GM21786 (cell line): ENCODE results near the gene PTCD2.
"Not testable (repeated sequence)": the region's sequence is repeated elsewhere in the genome, so short reads cannot be mapped to it uniquely, and the experiment has no call there.

Source experiments
- ATAC-seq: cut with Tn5 transposase; IDR thresholded peaks from one replicate; pipeline ENCODE4 v1.9.1; 2021; ENCODE audit not compliant: unreplicated experiment

The PTCD2 gene

GRCh38 chr5:72378639-72379289, 58.6 kb downstream of the PTCD2 start:
- ATAC-seq: no peak

- ATAC-seq: no peak
Measured at GRCh38 chr5:72379936-72380335, 59.8 kb downstream of the PTCD2 start.

- ATAC-seq: peak; percentile 80
Measured at GRCh38 chr5:72380492-72381274, 60.5 kb downstream of the PTCD2 start.

GRCh38 chr5:72383280-72383679, 63.1 kb downstream of the PTCD2 start:
- ATAC-seq: no peak

GRCh38 chr5:72383726-72384125, 63.6 kb downstream of the PTCD2 start:
- ATAC-seq: no peak

- ATAC-seq: no peak
Measured at GRCh38 chr5:72386639-72387038, 66.5 kb downstream of the PTCD2 start.

GRCh38 chr5:72387985-72388384, 67.8 kb downstream of the PTCD2 start:
- ATAC-seq: no peak

- no peak for ATAC-seq
Measured at GRCh38 chr5:72388646-72389045, 68.5 kb downstream of the PTCD2 start.

- ATAC-seq: no peak
Measured at GRCh38 chr5:72390836-72391235, 70.7 kb downstream of the PTCD2 start.

- ATAC-seq: no peak
Measured at GRCh38 chr5:72392326-72392733, 72.2 kb downstream of the PTCD2 start.

- no peak for ATAC-seq
Measured at GRCh38 chr5:72393052-72393451, 72.9 kb downstream of the PTCD2 start.

- no peak for ATAC-seq
Measured at GRCh38 chr5:72394688-72395087, 74.5 kb downstream of the PTCD2 start.

- ATAC-seq: no peak
Measured at GRCh38 chr5:72397836-72398235, 77.7 kb downstream of the PTCD2 start.

GRCh38 chr5:72400950-72401349, 80.8 kb downstream of the PTCD2 start:
- ATAC-seq: no peak

- no peak for ATAC-seq
Measured at GRCh38 chr5:72402381-72402890, 82.3 kb downstream of the PTCD2 start.

- ATAC-seq: no peak
Measured at GRCh38 chr5:72402959-72403628, 82.9 kb downstream of the PTCD2 start.

GRCh38 chr5:72404771-72405170, 84.6 kb downstream of the PTCD2 start:
- not testable (repeated sequence) for ATAC-seq

GRCh38 chr5:72407078-72407477, 86.9 kb downstream of the PTCD2 start:
- no peak for ATAC-seq

- ATAC-seq: no peak
Measured at GRCh38 chr5:72407541-72407940, 87.4 kb downstream of the PTCD2 start.

GRCh38 chr5:72408127-72408526, 88.0 kb downstream of the PTCD2 start:
- no peak for ATAC-seq

- no peak for ATAC-seq
Measured at GRCh38 chr5:72408603-72409002, 88.4 kb downstream of the PTCD2 start.
